ENCODE measurements around the gene RTL1. TPM values are rescaled to one million over a fixed set of nuclear protein-coding genes. Genes with fewer than 3 reads are reported as not detected.
A peak's percentile ranks its signal among the peaks of the same experiment; 100 is the strongest.

RTL1 gene
- total and polyA plus RNA-seq, 2 experiments from 2014 or later: 0.36 TPM; not detected in 1

DNA sequence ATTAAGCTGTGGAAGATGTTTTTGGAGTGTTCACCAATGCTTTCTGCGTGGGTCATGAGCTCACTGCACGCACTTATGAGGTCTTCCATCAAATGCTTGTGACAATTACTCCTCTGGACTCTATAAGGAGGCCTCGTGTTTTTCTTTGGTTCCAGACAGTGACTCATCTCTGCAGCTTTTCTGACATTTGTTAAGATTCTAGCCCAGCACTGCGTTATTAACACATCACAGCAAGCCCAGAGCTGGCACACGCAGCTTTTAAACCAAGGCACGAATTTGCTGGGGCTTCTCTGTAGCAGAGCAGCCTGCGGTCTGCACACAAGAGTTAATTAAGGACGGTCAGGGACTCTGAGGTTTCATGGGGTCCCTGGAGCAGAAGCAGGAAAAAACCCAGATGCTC is 60.7 kb downstream of the RTL1 start:
- 0 out of 2 replicates have a peak, but pooled peaks cover 4% of the 10 kb centered on the region for H4K20me1 ChIP-seq (ENCODE audit: insufficient read depth)
- no peak overlapping the region for H3K4me3 ChIP-seq
- H3K9me2 ChIP-seq (ENCODE audit: insufficient read depth): no peaks in the 10 kb centered on the region
- no peak for TF ChIP-seq EZH2 (IDR thresholded peaks at IDR 0.05; ENCODE audit: insufficient read depth, poor library complexity, severe bottlenecking)
- TF ChIP-seq EZH2phosphoT487 (IDR thresholded peaks at IDR 0.05; ENCODE audit: insufficient read depth, low read depth): no peak
- H3K4me1 ChIP-seq (ENCODE audit: insufficient read depth): peaks cover 21% of the 10 kb centered on the region
- no peak overlapping the region for H2AFZ ChIP-seq
- in situ Hi-C loops (cut with MboI): loop anchor here (25.0 kb wide), 1 partner anchor 430 kb away; no protein-coding TSS in a partner anchor
- H3K4me2 ChIP-seq (ENCODE audit: unreplicated experiment): peak overlapping the region; percentile 21
- H3K9ac ChIP-seq: peak overlapping the region; percentile 31
- no peaks in the 10 kb centered on the region for H3K9me3 ChIP-seq (ENCODE audit: low read depth)
- no peaks in the 10 kb centered on the region for H3K27me3 ChIP-seq (replicated peaks; ENCODE audit: insufficient read depth)
- 2 to 3% methylated on average over 8 of the region's 8 CpGs for WGBS, 2 experiments (ENCODE audit: low coverage in 1 of 2, low lambda C conversion rate in 2 of 2, missing lambda C conversion rate in 2 of 2)
- peaks cover 10% of the 10 kb centered on the region; the same call in 1 of the 2 replicates for H3K36me3 ChIP-seq (ENCODE audit: low read depth)
- peak overlapping the region; percentile 59 for H3K27ac ChIP-seq
- peaks cover 62% of the 10 kb centered on the region for H3K79me2 ChIP-seq (ENCODE audit: insufficient read depth)
- peak; percentile 93 for DNase-seq
- peaks cover 27% of the 10 kb centered on the region for H3F3A ChIP-seq (ENCODE audit: insufficient read depth)

DNA sequence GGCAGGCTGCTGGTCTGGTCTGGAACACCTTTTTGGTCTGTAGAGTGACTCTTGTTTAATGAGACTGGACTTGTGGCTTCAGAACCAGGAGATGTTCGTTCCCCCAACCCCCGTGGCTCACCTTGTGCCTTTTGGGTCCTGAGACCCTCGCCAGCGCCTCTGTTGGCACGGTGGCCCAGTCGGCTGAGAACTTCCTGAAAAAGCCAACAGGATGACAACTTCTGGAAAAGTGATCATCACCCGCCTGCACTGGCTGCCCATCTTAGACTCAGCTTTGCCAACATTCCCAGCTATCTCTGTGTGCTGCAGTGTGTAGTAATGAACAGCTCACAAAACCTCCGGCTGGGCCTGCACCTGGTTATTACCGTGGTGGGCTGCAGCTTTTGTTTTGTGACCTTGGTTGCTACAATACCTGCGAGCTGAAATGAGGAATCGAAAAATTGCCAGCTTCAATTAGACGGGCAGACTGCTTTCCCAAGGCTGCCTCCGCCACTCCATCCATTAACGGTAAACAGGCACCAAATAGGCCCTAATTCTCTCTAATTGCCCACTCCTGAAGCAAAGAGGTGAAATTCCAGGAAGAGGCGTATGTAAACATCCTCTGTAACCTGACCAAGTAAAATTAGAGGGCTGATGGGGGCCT is 61.6 kb downstream of the RTL1 start:
- H2AFZ ChIP-seq: no peak overlapping the region
- no peak for DNase-seq
- peaks cover 62% of the 10 kb centered on the region for H3K79me2 ChIP-seq (ENCODE audit: insufficient read depth)
- peaks cover 21% of the 10 kb centered on the region for H3F3A ChIP-seq (ENCODE audit: insufficient read depth)
- in situ Hi-C loops (cut with MboI): loop anchor here (25.0 kb wide), 1 partner anchor 430 kb away; no protein-coding TSS in a partner anchor
- H3K27me3 ChIP-seq (replicated peaks; ENCODE audit: insufficient read depth): no peaks in the 10 kb centered on the region
- peak overlapping the region; percentile 31; the same call in 1 of the 2 replicates for H3K9ac ChIP-seq
- TF ChIP-seq EZH2 (IDR thresholded peaks at IDR 0.05; ENCODE audit: insufficient read depth, poor library complexity, severe bottlenecking): no peak
- TF ChIP-seq EZH2phosphoT487 (IDR thresholded peaks at IDR 0.05; ENCODE audit: insufficient read depth, low read depth): no peak
- H3K4me1 ChIP-seq (ENCODE audit: insufficient read depth): peaks cover 21% of the 10 kb centered on the region
- 76 to 78% methylated on average over 14 to 15 of the region's 15 CpGs for WGBS, 2 experiments (ENCODE audit: low coverage in 1 of 2, low lambda C conversion rate in 2 of 2, missing lambda C conversion rate in 2 of 2)
- 0 out of 2 replicates have a peak, but pooled peaks cover 4% of the 10 kb centered on the region for H4K20me1 ChIP-seq (ENCODE audit: insufficient read depth)
- H3K9me3 ChIP-seq (ENCODE audit: low read depth): no peaks in the 10 kb centered on the region
- H3K9me2 ChIP-seq (ENCODE audit: insufficient read depth): no peaks in the 10 kb centered on the region
- no peak overlapping the region for H3K4me3 ChIP-seq
- H3K27ac ChIP-seq: peak overlapping the region; percentile 59
- no peak overlapping the region for H3K4me2 ChIP-seq (ENCODE audit: unreplicated experiment)
- peaks cover 6% of the 10 kb centered on the region; the same call in 1 of the 2 replicates for H3K36me3 ChIP-seq (ENCODE audit: low read depth)

GRCh38 chr14:100841066-100841760 is 62.3 kb downstream of the RTL1 start:
- Histone ChIP-seq H3K27me3 (replicated peaks; ENCODE audit: insufficient read depth) (no peaks in the 10 kb centered on the region), H3K27ac (no peak overlapping the region), H3F3A (ENCODE audit: insufficient read depth) (peaks cover 21% of the 10 kb centered on the region), H3K9me2 (ENCODE audit: insufficient read depth) (no peaks in the 10 kb centered on the region), H3K79me2 (ENCODE audit: insufficient read depth) (peaks cover 62% of the 10 kb centered on the region), H2AFZ (no peak overlapping the region), H3K9me3 (ENCODE audit: low read depth) (no peaks in the 10 kb centered on the region), H3K4me2 (ENCODE audit: unreplicated experiment) (no peak overlapping the region), H3K36me3 (ENCODE audit: low read depth) (peaks cover 6% of the 10 kb centered on the region; the same call in 1 of the 2 replicates), H3K4me3 (no peak overlapping the region), H3K4me1 (ENCODE audit: insufficient read depth) (peaks cover 21% of the 10 kb centered on the region), H3K9ac (no peak overlapping the region), H4K20me1 (ENCODE audit: insufficient read depth) (0 out of 2 replicates have a peak, but pooled peaks cover 4% of the 10 kb centered on the region)
- 82 to 83% methylated on average over 20 to 21 of the region's 21 CpGs for WGBS, 2 experiments (ENCODE audit: low coverage in 1 of 2, low lambda C conversion rate in 2 of 2, missing lambda C conversion rate in 2 of 2)
- in situ Hi-C loops (cut with MboI): loop anchor here (25.0 kb wide), 1 partner anchor 429 kb away; no protein-coding TSS in a partner anchor
- TF ChIP-seq EZH2 (IDR thresholded peaks at IDR 0.05; ENCODE audit: insufficient read depth, poor library complexity, severe bottlenecking) (no peak), EZH2phosphoT487 (IDR thresholded peaks at IDR 0.05; ENCODE audit: insufficient read depth, low read depth) (no peak)
- DNase-seq: no peak

- no peak for DNase-seq
- Histone ChIP-seq H2AFZ (no peak overlapping the region), H3K79me2 (ENCODE audit: insufficient read depth) (peaks cover 62% of the 10 kb centered on the region), H3K9ac (no peak overlapping the region), H3K36me3 (ENCODE audit: low read depth) (no peaks in the 10 kb centered on the region; the same call in 1 of the 2 replicates), H3K27me3 (replicated peaks; ENCODE audit: insufficient read depth) (no peaks in the 10 kb centered on the region), H4K20me1 (ENCODE audit: insufficient read depth) (0 out of 2 replicates have a peak, but pooled peaks cover 4% of the 10 kb centered on the region), H3K9me3 (ENCODE audit: low read depth) (no peaks in the 10 kb centered on the region), H3K4me1 (ENCODE audit: insufficient read depth) (peaks cover 21% of the 10 kb centered on the region), H3F3A (ENCODE audit: insufficient read depth) (peaks cover 21% of the 10 kb centered on the region), H3K4me2 (ENCODE audit: unreplicated experiment) (no peak overlapping the region), H3K4me3 (no peak overlapping the region), H3K9me2 (ENCODE audit: insufficient read depth) (no peaks in the 10 kb centered on the region), H3K27ac (no peak overlapping the region)
- in situ Hi-C loops (cut with MboI): loop anchor here (25.0 kb wide), 1 partner anchor 428 kb away; no protein-coding TSS in a partner anchor
- TF ChIP-seq EZH2phosphoT487 (IDR thresholded peaks at IDR 0.05; ENCODE audit: insufficient read depth, low read depth) (no peak), EZH2 (IDR thresholded peaks at IDR 0.05; ENCODE audit: insufficient read depth, poor library complexity, severe bottlenecking) (no peak)
- WGBS, 2 experiments (ENCODE audit: low coverage in 1 of 2, low lambda C conversion rate in 2 of 2, missing lambda C conversion rate in 2 of 2): 92 to 96% methylated on average over 21 of the region's 21 CpGs
These were observed 63.0 kb downstream of the RTL1 start for GRCh38 chr14:100840286-100841065.

Measured in GM23248 (cell line).